Measurements from ENCODE around the gene ADAMTS3. TPM values are rescaled to one million over a fixed set of nuclear protein-coding genes. Genes with fewer than 3 reads are reported as not detected.

Gene ADAMTS3
- total RNA-seq, 1 donor: 2.2 TPM

GRCh38 chr4:72529148-72529822 is 39.7 kb downstream of the ADAMTS3 start:
- H3K36me3 ChIP-seq (ENCODE audit: insufficient read depth, low read length): no peaks in the 10 kb centered on the region
- no peaks in the 10 kb centered on the region for H3K4me1 ChIP-seq (ENCODE audit: insufficient read depth, low read length)
- H4K20me1 ChIP-seq (ENCODE audit: insufficient read depth, low read length): no peaks in the 10 kb centered on the region
- no peaks in the 10 kb centered on the region for H3K27me3 ChIP-seq (ENCODE audit: insufficient read depth, low read length)
- no peaks in the 10 kb centered on the region for H3K79me2 ChIP-seq (ENCODE audit: insufficient read depth, low read length)
- H3K9me3 ChIP-seq (ENCODE audit: low read depth, low read length): no peaks in the 10 kb centered on the region
- no peak overlapping the region for H3K27ac ChIP-seq (ENCODE audit: low read depth, low read length)
- no peak for DNase-seq (ENCODE audit: insufficient read length, low spot score, missing footprints)
- H2AFZ ChIP-seq (ENCODE audit: low read length): no peak overlapping the region
- TF ChIP-seq CTCF (IDR thresholded peaks at IDR 0.05; ENCODE audit: extremely low read depth, low read depth, low read length): no peak
- H3K4me2 ChIP-seq (ENCODE audit: insufficient read depth, low read length): no peak overlapping the region
- no peak overlapping the region for H3K4me3 ChIP-seq (ENCODE audit: insufficient read depth, low read length)

GRCh38 chr4:72527038-72527646 is 41.9 kb downstream of the ADAMTS3 start:
- no peak for TF ChIP-seq CTCF (IDR thresholded peaks at IDR 0.05; ENCODE audit: extremely low read depth, low read depth, low read length)
- H3K4me2 ChIP-seq (ENCODE audit: insufficient read depth, low read length): no peak overlapping the region
- DNase-seq (ENCODE audit: insufficient read length, low spot score, missing footprints): no peak

GRCh38 chr4:72525938-72526337 is 43.1 kb downstream of the ADAMTS3 start:
- TF ChIP-seq CTCF (IDR thresholded peaks at IDR 0.05; ENCODE audit: extremely low read depth, low read depth, low read length): no peak
- H4K20me1 ChIP-seq (ENCODE audit: insufficient read depth, low read length): no peaks in the 10 kb centered on the region
- H3K4me2 ChIP-seq (ENCODE audit: insufficient read depth, low read length): no peak overlapping the region
- no peaks in the 10 kb centered on the region for H3K36me3 ChIP-seq (ENCODE audit: insufficient read depth, low read length)
- H3K9me3 ChIP-seq (ENCODE audit: low read depth, low read length): no peaks in the 10 kb centered on the region
- H3K27me3 ChIP-seq (ENCODE audit: insufficient read depth, low read length): no peaks in the 10 kb centered on the region
- no peaks in the 10 kb centered on the region for H3K4me1 ChIP-seq (ENCODE audit: insufficient read depth, low read length)
- no peak overlapping the region for H3K4me3 ChIP-seq (ENCODE audit: insufficient read depth, low read length)
- H3K27ac ChIP-seq (ENCODE audit: low read depth, low read length): no peak overlapping the region
- no peaks in the 10 kb centered on the region for H3K79me2 ChIP-seq (ENCODE audit: insufficient read depth, low read length)
- H2AFZ ChIP-seq (ENCODE audit: low read length): no peak overlapping the region
- DNase-seq (ENCODE audit: insufficient read length, low spot score, missing footprints): peak; percentile 68

More at GRCh38 chr4:72527038-72527646, 41.9 kb downstream of the ADAMTS3 start:
- Histone ChIP-seq H3K4me1 (ENCODE audit: insufficient read depth, low read length) (no peaks in the 10 kb centered on the region), H3K79me2 (ENCODE audit: insufficient read depth, low read length) (no peaks in the 10 kb centered on the region), H3K27ac (ENCODE audit: low read depth, low read length) (no peak overlapping the region), H3K36me3 (ENCODE audit: insufficient read depth, low read length) (no peaks in the 10 kb centered on the region), H3K27me3 (ENCODE audit: insufficient read depth, low read length) (no peaks in the 10 kb centered on the region), H4K20me1 (ENCODE audit: insufficient read depth, low read length) (no peaks in the 10 kb centered on the region), H2AFZ (ENCODE audit: low read length) (no peak overlapping the region), H3K4me3 (ENCODE audit: insufficient read depth, low read length) (no peak overlapping the region), H3K9me3 (ENCODE audit: low read depth, low read length) (no peaks in the 10 kb centered on the region)

GRCh38 chr4:72522440-72522839 is 46.6 kb downstream of the ADAMTS3 start:
- Histone ChIP-seq H2AFZ (ENCODE audit: low read length) (no peak overlapping the region), H3K4me3 (ENCODE audit: insufficient read depth, low read length) (no peak overlapping the region), H3K9me3 (ENCODE audit: low read depth, low read length) (no peaks in the 10 kb centered on the region), H3K27me3 (ENCODE audit: insufficient read depth, low read length) (no peaks in the 10 kb centered on the region), H3K36me3 (ENCODE audit: insufficient read depth, low read length) (no peaks in the 10 kb centered on the region), H3K4me2 (ENCODE audit: insufficient read depth, low read length) (no peak overlapping the region), H3K27ac (ENCODE audit: low read depth, low read length) (no peak overlapping the region), H4K20me1 (ENCODE audit: insufficient read depth, low read length) (no peaks in the 10 kb centered on the region), H3K4me1 (ENCODE audit: insufficient read depth, low read length) (no peaks in the 10 kb centered on the region), H3K79me2 (ENCODE audit: insufficient read depth, low read length) (no peaks in the 10 kb centered on the region)
- TF ChIP-seq CTCF (IDR thresholded peaks at IDR 0.05; ENCODE audit: extremely low read depth, low read depth, low read length): no peak
- peak; percentile 31 for DNase-seq (ENCODE audit: insufficient read length, low spot score, missing footprints)

Data from osteoblast (primary cell).